GM21515 (cell line): ENCODE data around the gene DDX23.

Experiments used
- ATAC-seq: cut with Tn5 transposase; IDR thresholded peaks from one replicate; pipeline ENCODE4 v1.9.1; 2021; ENCODE audit not compliant: unreplicated experiment

Gene DDX23

DNA sequence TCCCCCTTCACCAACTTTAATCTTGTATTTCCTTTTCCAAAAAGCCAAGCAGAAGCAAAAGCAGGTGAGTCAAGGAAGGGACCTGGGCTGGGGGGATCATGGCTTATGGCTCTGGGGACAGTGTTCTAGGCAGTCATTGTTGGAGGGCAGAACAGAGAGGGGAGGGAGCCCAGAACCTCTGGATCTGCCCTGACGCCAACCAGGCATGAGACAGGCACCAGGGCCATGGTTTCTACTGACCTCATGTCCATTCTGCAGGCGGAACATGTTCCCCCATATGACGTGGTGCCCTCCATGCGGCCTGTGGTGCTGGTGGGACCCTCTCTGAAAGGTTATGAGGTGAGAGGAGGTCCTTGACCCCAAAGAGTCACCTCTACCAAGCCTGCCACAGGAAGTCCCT is 27.1 kb downstream of the DDX23 start:
- no peak for ATAC-seq

DNA sequence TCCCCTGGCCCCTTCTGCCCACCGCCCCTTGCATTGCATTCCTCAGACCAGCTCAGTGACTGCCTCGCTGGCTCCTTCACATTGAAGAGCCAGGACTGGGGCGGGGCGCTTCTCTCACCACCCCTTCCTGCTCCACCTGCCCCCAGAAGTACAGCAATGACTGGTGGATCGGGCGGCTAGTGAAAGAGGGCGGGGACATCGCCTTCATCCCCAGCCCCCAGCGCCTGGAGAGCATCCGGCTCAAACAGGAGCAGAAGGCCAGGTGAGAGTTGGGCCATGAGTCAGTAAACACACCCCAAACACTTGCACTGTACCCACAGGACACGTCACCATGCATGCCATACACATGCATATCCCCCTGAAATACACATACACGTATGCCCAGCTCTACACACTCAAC is 27.9 kb downstream of the DDX23 start:
- no peak for ATAC-seq

DNA sequence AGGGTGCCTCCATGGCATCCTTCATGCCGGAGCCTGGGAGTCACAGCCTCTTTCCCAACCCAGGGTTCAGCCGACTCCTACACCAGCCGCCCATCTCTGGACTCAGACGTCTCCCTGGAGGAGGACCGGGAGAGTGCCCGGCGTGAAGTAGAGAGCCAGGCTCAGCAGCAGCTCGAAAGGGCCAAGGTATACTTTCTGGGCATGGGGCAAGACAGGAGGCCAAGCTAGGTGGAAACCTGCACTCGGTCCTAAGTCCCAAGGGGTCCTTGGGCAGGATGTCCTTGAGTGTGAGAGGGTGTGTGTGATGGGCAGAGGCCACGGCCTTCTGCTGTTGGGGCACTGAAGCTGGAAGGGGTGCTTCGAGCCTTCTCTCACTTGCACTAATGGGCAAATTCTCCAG is 28.7 kb downstream of the DDX23 start:
- ATAC-seq, result no peak

DNA sequence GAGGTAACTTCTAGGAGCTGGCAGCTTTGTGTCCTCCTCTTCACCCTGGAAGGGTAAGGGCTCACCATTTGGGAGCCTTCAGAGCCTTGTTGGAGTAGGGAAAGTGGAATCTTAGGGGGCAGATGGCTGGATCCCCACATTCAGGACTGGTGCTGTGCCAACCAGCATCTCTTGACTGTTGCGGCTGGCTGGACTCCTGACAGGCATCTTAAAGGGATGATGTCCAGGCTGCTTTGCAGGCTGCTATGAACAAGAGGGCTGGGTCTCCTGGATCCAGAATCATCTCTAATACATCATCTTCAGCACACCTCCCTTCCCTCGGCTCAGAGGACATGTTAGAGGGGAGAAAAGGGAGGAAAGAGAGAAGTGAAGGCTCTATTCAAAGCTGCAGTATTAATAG is 29.3 kb downstream of the DDX23 start:
- no peak for ATAC-seq

DNA sequence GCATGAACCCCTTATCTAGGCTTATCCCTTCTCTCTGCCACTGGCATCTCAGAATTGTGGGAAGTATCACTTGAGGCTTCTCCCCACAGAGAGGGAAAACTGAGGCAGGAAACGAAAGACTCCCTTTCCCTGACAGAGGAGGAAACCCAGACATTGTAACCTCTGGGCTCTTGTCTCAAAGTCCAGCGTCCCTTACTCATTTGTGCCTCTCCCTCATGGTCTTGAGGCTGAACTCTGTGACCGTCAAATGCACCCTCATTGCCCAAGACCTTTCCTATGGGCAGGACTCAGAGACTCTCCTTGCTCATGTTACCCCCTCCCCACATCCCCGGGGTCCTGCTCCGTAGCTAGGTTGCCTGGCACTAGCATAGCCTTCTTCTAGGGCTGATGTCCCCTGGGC is 29.8 kb downstream of the DDX23 start:
- ATAC-seq, result no peak

DNA sequence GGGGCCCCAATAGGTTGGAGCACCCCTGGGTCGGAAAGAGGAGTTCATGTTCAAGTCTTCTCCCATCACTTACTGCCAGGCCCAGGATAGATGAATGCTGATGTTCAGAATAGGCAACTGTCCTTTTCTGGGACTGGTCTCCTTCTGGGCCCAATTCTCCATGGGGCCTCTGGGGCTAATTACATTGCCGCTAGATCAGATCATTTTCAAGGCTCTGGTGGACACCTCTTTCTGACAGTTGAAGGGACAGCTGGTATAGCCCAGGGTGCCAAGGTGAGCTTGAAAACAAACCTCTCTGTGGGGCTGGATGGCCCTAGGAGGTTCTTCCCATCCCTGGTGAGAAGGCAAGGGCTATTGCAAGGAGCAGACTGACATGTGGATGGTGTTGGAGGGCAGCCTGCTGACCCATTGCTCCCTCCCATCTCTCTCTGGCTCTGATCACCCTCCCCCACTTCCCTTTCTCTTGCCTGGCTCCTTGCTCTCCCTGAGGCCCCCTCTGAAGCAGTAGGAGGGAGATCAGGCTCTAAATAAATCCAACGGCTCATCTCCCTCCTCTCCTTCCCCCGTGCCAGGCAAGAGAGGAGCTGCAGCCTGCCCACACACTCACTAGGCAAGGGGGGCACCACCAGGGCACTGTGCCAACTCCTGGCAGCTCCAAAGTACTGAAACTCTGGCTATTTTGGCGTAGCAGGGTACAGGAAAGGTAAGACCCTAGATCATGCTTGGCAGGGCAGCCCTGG is 31.8 kb downstream of the DDX23 start:
- ATAC-seq, result no peak

DNA sequence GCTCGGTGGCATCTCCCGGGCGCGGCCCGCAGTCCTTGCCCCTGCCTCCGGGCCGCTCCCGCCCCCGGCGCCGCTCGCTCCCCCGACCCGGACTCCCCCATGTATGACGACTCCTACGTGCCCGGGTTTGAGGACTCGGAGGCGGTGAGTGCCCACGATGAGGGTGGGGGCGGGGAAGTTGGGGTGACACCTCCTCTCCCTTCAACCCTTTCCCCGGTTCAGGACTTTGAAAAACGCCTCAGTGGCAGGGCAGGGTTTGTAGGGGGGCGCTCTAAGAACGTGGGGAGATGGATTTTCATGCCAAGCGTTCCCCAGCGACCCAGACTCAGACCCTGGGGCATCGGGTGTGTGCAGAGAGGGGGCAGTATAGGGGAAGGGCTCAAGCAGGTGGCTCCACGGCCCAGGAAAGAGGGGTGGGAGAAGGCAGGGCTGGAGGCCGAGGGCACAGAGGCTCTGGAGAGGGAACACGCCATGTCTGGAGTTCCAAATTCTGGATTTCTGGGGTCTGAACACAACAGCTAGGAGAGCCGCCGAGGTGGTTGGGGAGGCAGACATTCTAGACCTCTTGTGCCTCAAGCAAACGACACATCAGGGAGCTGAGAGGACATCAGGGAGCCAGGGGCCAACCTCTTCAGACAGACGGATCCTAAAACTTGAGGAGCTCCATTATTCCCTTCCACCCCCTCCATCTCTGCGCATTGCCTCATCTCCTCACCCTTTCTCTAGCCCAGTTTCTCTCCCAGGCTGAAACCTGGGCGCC is 33.0 kb downstream of the DDX23 start:
- no peak for ATAC-seq

DNA sequence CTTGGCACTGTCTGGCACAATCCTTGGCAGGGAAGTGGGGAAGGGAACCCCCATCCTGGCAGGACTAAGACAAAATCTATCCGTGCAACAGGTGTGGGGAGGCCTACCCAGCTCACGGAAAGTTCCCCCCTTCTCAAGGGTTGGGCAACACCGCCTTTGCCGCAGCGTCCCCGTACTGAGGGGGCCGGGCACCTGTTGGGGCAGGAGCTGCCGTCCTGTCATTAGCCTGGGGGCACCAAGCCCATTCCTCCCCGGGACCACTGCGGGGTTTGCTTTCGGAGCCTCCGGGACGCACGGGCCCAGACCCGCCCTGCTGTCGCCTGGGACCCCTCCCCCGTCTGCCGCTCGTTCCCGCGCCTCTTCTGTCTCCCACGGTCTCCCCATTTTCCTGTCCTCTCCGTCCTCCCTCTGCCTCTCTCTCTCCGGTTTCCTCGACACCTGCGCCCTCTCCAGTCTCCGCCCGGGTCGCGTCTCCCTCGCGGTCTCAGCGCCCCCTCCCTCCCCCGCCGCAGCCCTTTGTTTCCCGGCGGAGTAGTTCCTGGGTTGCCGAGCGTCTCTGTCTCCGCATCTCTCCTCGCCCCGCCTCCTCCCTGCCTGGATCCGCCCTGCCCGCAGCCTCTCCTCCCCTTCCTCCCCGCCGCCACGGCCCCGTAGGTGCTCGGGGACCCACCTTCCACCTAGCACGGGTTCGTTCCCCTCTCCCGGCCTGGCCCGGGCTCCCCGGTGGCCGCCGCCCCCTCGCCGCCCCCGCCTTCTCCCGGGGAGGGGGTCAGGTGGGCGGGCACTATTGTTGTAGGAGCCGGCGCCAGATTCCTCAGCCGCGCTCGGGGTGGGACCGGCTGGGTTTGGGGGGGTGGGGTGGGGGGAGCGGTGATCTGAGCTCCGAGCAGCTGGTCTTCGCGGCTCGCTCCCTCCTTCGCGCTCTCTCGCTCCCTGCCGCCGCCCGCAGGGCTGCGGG is 33.8 kb downstream of the DDX23 start, which contains the start of gene CACNB3:
Gene CACNB3 (plus strand): TSS at position 624 of the 958 bp plus-strand sequence. CDS start 434 bp downstream, outside the sequence.
- no peak for ATAC-seq

DNA sequence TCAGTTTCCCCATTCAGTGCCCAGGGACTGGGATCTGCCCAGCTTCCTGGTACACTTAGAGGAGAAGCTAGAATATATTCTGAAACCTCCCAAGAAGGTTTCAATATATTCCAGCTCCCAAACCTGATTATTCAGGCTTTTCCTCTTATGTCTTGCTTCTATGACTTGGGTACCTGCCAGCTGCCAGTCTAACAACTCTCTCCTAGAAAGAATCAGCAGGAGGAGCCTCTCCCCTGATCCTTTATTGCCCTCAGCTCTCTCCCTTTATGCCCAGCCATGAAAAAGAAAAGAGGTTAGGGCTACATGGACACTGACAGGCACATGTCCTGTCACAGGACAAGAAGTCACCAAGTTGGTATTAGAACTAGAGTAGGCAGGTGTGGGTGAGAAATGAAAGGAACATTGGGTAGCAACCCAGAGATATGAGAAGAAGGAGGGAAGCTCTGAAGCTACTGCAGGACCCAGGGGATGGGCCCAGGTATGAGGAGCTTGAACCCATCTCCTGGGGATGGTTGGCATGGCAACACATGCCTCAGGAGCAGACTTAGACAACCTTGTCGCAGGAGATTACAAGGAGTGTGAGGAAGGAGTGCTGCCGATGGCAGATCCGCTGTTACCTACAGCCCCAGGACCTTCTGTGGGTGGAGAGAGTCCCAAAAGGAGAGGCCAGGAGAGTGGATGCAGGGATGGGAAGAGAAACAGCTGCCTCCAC is 35.7 kb downstream of the DDX23 start:
- no peak for ATAC-seq

DNA sequence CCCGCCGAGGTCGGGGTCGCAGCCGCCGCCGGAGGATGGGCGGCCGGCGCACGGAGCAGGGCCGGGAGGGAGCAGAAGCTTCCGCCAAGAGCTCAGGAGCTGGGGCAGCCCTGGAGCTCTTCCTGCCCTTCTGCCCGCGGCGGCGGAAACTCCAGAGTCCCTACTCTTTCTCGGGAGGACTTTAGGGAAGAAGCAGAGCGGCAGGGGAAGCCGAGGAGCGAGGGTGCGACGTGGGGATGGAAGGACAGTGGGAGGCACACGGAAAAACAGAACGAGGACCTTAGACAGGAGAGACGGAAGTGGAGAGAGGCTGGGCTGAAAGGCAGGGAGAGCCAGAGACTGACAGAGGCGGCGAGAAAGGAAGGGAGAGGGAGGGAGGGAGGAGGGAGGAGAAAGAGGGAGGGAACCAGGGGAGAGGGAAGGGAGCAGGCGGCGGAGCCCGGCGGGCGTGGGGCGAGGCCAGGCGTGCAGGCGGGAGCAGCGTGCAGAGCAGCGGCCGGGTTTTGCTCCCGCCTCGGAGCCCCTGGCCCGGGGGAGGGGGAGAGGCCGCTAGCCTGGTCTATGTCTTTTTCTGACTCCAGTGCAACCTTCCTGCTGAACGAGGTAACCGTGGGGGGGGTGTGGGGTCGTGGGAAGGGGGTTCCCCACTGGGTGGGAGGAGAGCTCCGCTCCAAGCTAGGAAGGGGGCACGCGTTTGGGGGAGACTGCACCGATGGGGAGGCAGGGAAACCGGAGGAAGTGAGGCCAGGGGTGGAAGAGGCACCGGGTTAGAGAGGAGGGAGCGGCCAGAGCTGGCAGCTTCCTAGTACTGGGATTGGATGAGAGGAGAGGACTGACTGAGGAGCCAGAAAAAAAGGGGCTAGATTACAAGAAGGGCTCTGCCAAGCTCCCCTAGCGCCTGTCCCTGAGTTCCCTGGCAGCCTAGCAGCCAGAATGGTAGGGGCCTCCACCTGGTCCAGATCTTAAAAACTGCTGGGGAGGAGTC is 36.5 kb downstream of the DDX23 start:
- peak; percentile 34 for ATAC-seq

DNA sequence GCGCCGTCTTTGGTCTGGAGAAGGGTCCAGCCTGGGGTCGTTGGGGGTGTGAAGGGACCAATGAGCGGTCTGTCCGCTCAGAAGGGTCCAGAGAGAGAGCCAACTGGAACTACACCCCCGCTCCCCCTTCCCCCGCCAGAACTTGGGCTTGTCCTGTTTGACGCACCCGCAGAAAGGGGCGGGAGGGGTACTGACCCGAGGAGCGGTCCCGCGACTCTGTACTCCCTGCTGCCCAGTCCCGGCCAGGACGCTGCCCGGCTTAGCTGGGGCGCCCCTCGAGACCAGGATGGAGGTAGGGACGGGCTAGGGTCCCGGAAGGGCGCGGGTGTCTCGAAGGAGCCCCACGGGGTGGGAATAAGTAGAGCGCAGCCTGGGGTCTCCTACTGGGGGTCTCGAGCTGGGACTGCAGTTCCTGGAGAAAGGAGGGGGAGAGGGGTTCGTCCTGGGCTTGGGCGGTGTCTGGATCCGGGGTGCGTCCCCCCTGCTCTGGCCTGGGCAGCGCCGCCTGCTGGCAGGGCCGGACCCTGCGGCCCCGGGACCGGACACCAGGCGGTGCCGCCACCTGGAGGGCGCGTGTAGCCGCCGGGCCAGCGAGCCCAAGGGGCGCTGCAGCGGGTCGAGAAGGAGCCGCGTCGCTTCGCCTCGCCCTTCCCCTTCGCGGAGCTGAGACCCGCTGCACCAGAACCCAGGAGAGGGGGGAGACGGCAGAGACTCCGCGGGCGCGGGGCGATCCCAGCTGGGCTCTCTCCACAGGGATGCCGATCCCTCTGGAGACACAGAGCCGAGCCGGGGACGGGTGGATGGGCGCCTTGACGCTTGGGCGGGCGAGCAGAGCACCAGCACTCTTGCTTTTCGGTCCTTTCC is 37.5 kb downstream of the DDX23 start:
- ATAC-seq, result peak; percentile 72

DNA sequence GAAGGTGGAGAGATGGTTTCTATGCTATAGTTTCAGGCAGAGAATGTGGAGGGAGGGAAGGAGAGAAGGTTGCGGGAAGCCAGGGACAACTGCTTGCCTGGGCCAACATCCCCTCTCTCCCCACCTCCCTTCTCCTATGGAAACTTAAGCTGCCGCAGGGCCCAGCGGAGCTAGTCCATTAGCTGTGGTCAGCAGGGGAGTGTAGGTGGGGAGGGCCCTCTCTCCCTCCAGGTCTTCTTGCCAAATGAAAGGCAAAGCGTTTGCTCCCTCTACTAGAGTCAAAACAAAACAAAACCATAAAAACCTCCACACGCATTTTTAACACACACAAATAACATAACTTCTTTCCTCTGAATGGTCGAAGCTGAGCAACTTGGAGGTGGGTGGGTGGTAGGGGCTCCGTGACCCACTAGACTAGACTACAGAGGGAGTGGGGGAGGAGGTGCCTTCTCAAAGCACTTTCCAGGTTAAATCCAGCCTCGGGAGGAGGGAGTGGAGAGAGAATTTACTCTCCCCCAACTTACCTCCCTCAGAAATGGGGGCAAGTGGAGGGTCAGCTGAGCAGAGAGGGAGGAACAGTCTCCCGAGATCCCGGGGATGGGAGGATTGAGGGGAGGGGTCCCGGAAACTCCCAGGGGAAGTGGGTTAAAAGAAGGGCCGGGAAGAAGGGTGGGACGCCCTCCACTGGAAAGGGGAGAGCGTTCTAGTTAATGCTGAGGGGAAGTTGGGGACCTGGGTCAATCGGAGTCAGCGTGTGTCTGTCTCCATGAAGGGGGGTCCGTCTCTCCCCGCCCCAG is 38.3 kb downstream of the DDX23 start:
- ATAC-seq, result no peak

DNA sequence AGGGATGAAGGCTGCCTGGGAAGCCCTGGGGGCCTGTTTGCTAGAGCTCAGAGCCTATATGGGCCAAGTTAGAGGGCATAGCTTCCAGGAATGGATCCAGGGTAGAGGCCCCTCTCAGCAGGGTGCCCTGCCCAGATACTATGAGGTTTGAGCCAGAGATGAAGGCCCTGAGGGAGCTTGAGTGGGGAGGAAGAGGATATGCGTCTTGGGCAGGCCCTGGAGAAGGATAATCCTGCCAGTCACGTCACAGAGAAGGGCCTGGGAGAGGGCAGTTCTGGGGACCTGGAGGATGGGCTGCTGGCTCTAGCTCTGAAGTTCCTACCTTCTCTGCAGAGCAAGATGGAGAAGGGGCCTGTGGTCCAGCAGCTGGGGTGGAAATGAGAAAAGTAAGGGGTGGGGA is 39.6 kb downstream of the DDX23 start:
- no peak for ATAC-seq

DNA sequence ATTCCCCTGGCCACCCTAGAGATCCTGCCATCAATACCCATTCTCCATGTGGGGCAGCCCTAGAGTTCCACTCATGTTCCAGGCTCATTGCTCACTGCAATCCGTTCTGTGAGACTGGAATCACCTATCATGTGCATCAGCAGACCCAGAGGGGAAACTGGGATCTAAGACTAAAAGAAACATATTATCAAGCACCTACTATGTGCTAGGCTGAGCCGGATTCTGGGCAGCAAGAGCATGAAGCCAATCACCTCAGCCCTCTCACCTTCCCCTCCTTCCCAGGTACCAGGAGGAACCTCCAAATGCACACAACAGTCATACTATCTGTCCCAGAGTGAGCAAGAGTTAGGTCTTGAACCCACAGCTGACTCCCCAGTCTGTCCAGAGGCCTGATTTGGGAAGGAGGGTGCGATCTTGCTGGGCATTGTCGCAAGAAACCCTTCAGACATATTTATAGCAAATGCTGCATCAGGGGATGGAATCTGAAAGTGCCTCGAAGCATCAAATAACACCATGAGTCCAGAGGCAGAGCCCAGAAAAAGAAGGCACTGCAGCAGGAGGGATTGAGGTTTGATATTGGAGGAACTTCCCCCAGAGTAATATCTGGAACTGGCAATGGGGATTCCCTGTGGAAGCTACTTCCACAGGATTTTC is 40.4 kb downstream of the DDX23 start:
- no peak for ATAC-seq

DNA sequence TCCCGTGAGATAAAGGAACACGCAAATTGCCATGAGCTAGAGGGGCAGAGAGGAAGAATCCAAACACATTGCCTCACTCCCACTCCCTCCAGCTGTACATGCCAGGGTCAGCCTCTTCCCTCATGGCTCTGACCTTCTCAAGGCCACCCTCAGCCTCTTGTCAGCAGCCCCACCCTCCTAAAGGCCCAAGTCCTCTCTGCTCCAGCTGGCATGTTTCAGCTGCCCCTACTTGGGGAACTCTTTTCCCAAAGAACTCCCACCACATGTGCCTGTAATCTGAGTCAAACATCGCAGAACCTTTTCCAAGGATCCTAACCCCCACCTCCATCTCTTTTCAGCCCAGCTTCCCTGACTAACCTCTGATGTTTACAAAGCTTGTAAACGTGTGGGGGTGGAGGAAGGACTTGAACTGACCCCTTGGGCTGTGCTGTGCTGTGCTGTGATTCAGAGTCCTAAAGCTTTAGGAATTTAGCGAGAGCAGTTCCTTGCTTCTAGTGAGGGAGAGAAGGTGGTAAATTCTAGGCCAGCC is 41.0 kb downstream of the DDX23 start:
- ATAC-seq, result no peak

DNA sequence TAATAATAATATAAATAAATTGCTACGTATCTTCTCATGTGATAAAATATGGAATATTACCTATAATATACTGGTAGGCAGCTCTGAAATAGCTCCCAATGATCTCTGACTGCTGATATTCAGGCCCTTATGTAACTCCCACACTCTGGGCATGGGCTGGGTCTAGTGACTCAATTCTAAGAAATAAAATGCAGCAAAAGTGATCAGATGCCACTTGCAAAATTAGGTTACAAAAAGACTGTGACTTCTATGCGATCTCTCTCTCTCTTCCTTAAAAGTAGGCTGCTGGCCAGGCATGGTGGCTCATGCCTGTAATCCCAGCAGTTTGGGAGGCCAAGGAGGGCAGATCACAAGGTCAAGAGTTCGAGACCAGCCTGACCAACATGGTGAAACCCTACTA is 44.0 kb downstream of the DDX23 start:
- ATAC-seq, result no peak

DNA sequence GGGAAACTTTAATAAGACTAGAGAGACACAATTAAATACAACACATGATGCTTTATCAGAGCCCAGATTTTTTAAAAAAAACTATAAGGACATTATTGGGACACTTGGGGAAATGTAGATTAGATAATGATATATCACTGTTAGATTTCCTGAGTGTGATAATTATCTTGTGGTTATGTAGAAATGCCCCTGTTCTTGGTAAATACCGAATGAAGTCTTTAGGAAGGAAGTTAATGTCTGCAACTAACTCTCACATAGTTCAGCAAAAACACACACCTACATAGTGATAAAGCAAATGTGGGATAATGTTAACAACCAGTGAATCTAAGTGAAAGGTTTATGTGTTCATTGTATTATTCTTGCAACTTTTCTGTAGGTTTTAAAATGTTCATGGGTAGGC is 48.3 kb downstream of the DDX23 start:
- ATAC-seq, result no peak
